HG03457 (cell line): ENCODE results near the gene PLEKHA1.

ENCODE experiments used
- ATAC-seq: cut with Tn5 transposase; IDR thresholded peaks from one replicate; pipeline ENCODE4 v1.9.1; 2021; ENCODE audit warnings: moderate number of reproducible peaks; ENCODE audit not compliant: unreplicated experiment

PLEKHA1 gene

GRCh38 chr10:122475591-122476332, 101.3 kb downstream of the PLEKHA1 start:
- ATAC-seq: no peak

GRCh38 chr10:122476333-122476695, 101.8 kb downstream of the PLEKHA1 start:
- ATAC-seq: no peak

- no peak for ATAC-seq
Observed at GRCh38 chr10:122477436-122477835, 102.9 kb downstream of the PLEKHA1 start.

- no peak for ATAC-seq
Observed at GRCh38 chr10:122478971-122479370, 104.5 kb downstream of the PLEKHA1 start.

GRCh38 chr10:122480146-122480833, 105.8 kb downstream of the PLEKHA1 start:
- ATAC-seq: no peak

- no peak for ATAC-seq
Observed at GRCh38 chr10:122481296-122482056, 107.0 kb downstream of the PLEKHA1 start.
